HepG2 (cell line): ENCODE results near the gene DNAJC2. TPM values are rescaled to one million over a fixed set of nuclear protein-coding genes. Genes with fewer than 3 reads are reported as not detected.

ENCODE experiments used
- ATAC-seq: fragments of 200-7000 bp; cut with Tn5 transposase; 3 replicates; pipeline ENCODE4 v1.9.1; 2020; ENCODE audit warnings: mild to moderate bottlenecking, moderate library complexity
- BruUV-seq: library from RNA; stranded (reverse); fragments of 400-500 nt; replicated peaks from 2 replicates; lab custom pipeline; 2021; lab: Mats Ljungman, UMichigan
- CTCF ChIA-PET: fragments of 300-600 bp; formaldehyde crosslinking; extraction: SDS; loops from one replicate; lab custom pipeline; 2021; ENCODE audit warnings: low total read pairs, inconsistent platforms, low intra/inter-chr PET ratio; lab: Yijun Ruan, JAX
- POLR2A ChIA-PET: fragments of 350-600 bp; sonication (Branson Sonifier 250); formaldehyde crosslinking; loops from one replicate; lab custom pipeline; 2020; ENCODE audit warnings: antibody characterized with exemption, inconsistent platforms; lab: Yijun Ruan, JAX
- DNase-seq: peaks from one replicate; pipeline ENCODE4 v3.0.0-alpha.2; 2015; ENCODE audit warnings: low spot score
- FAIRE-seq: peaks from 3 replicates; lab custom pipeline; 2011; peaks lifted over from hg19 to GRCh38; lab: Jason Lieb, UNC
- H2AFZ ChIP-seq: one replicate; pipeline ENCODE4 v1.6.1; 2011; ENCODE audit warnings: low read length, inconsistent platforms
- H3K27ac ChIP-seq: fragments of 300-600 bp; 3 replicates; pipeline ENCODE4 v1.8.0; 2011; ENCODE audit warnings: mixed run types, mild to moderate bottlenecking, mixed read lengths, low read length, inconsistent platforms; ENCODE audit not compliant: insufficient read depth; ENCODE audit errors: extremely low read length
- H3K27me3 ChIP-seq, 2 experiments: fragments of 200-600 bp in 1 of 2; 2 replicates in 1 of 2; 3 replicates in 1 of 2; pipeline versions ENCODE4 v1.6.0 to v1.8.0; 2011; ENCODE audit warnings: low read length in 2 of 2, mild to moderate bottlenecking in 2 of 2, moderate library complexity in 2 of 2, inconsistent platforms in 1 of 2; ENCODE audit not compliant: insufficient read depth in 2 of 2, control insufficient read depth in 1 of 2
- H3K36me3 ChIP-seq, 2 experiments: fragments of 200-600 bp in 1 of 2; replicated peaks in 1 of 2; 2 replicates in 1 of 2; 3 replicates in 1 of 2; pipeline versions ENCODE4 v1.5.1 to v1.8.0; 2011; ENCODE audit warnings: low read length in 2 of 2, inconsistent platforms in 1 of 2; ENCODE audit not compliant: insufficient read depth in 2 of 2, control insufficient read depth in 1 of 2
- H3K4me1 ChIP-seq: 2 replicates; pipeline ENCODE4 v1.5.1; 2012; ENCODE audit warnings: low read length, inconsistent platforms; ENCODE audit not compliant: insufficient read depth
- H3K4me2 ChIP-seq: 2 replicates; pipeline ENCODE4 v1.6.0; 2011; ENCODE audit warnings: low read depth, low read length, inconsistent platforms
- H3K4me3 ChIP-seq, 3 experiments: fragments of 200-600 bp in 1 of 3; sonication (generic), shearing (Covaris generic) in 1 of 3; replicated peaks in 1 of 3; 2 replicates each; pipeline ENCODE4 v1.5.1; 2011 to 2016; ENCODE audit warnings: low read length in 3 of 3, inconsistent platforms in 2 of 3, low read depth in 2 of 3, mild to moderate bottlenecking in 2 of 3, control low read depth in 1 of 3, mixed read lengths in 1 of 3; ENCODE audit not compliant: insufficient read depth in 1 of 3
- H3K79me2 ChIP-seq: one replicate; pipeline ENCODE4 v1.6.1; 2011; ENCODE audit warnings: low read length, inconsistent platforms; ENCODE audit not compliant: insufficient read depth
- H3K9ac ChIP-seq: 2 replicates; pipeline ENCODE4 v1.6.0; 2011; ENCODE audit warnings: mild to moderate bottlenecking, low read depth, low read length, inconsistent platforms; ENCODE audit not compliant: insufficient read depth
- H3K9me3 ChIP-seq: 2 replicates; pipeline ENCODE4 v1.5.1; 2012; ENCODE audit warnings: mild to moderate bottlenecking, low read length
- H4K20me1 ChIP-seq: 2 replicates; pipeline ENCODE4 v1.6.0; 2011; ENCODE audit warnings: inconsistent platforms, mild to moderate bottlenecking, low read length, moderate library complexity; ENCODE audit not compliant: insufficient read depth
- CREB1 ChIP-seq, 2 experiments: fragments of 450-650 bp in 1 of 2; IDR thresholded peaks; 2 replicates each; pipeline ENCODE4 v1.6.1; 2016 to 2017; ENCODE audit warnings: control low read depth in 1 of 2, mild to moderate bottlenecking in 1 of 2, missing compliant biosample characterization in 1 of 2, missing genetic modification characterization in 1 of 2
- MTF1 ChIP-seq: sonication (generic); formaldehyde crosslinking; IDR thresholded peaks from 2 replicates; pipeline ENCODE4 v1.5.0; 2020; ENCODE audit warnings: missing genetic modification reagents
- NCOA1 ChIP-seq: sonication (generic); formaldehyde crosslinking; IDR thresholded peaks from 2 replicates; pipeline ENCODE4 v1.9.0; 2021; ENCODE audit warnings: missing genetic modification reagents
- PCBP2 ChIP-seq: fragments of 200-400 bp; formaldehyde crosslinking; optimal IDR thresholded peaks from 2 replicates; pipeline ENCODE3; 2018; ENCODE audit warnings: low read length, low read depth; ENCODE audit not compliant: poor library complexity, severe bottlenecking
- ZNF205 ChIP-seq: IDR thresholded peaks from 2 replicates; pipeline ENCODE4 v1.6.1; 2018; ENCODE audit warnings: missing biosample characterization, missing genetic modification reagents
- ZNF224 ChIP-seq: sonication (generic); formaldehyde crosslinking; IDR thresholded peaks from 2 replicates; pipeline ENCODE4 v1.5.0; 2020; ENCODE audit warnings: mild to moderate bottlenecking, missing genetic modification reagents
- ZNF670 ChIP-seq: sonication (generic); formaldehyde crosslinking; IDR thresholded peaks from 2 replicates; pipeline ENCODE4 v1.8.0; 2022; ENCODE audit warnings: mild to moderate bottlenecking, missing genetic modification reagents, borderline replicate concordance
- ZNF749 ChIP-seq: sonication (generic); formaldehyde crosslinking; IDR thresholded peaks from 2 replicates; pipeline ENCODE4 v1.8.0; 2022; ENCODE audit warnings: mild to moderate bottlenecking, missing genetic modification reagents, moderate library complexity, borderline replicate concordance
- WGBS: methylation state at CpG from one replicate; pipeline ENCODE4 v1.1.6; 2017; ENCODE audit warnings: low lambda C conversion rate; 5-methylcytosine and 5-hydroxymethylcytosine counted together
- in situ Hi-C: cut with HindIII; loops from 2 replicates; pipeline ENCODE4 v1.10.0; 2017; ENCODE audit warnings: low pct_unique_long_range_greater_than_20kb; ENCODE audit not compliant: extremely low pct_ligation_motif_present
- intact Hi-C: fragments of 100-400 bp; cut with micrococcal nuclease; formaldehyde crosslinking; loops from one replicate; pipeline ENCODE4 v1.10.0; 2022; ENCODE audit not compliant: unreplicated experiment
- polyA plus RNA-seq, 8 experiments: library from polyadenylated mRNA; depleted of rRNA in 3 of 8; stranded (reverse) in 7 of 8; unstranded in 1 of 8; fragments of >200 nt; fragmentation: Illumina TruSeq in 4 of 8; extraction: Trizol in 4 of 8; gene quantifications; 2 replicates each; pipeline versions ENCODE4 v1.2.1 to v1.2.3, GENCODE V29; 2011 to 2016; ENCODE audit warnings: low read depth in 4 of 8, missing spikeins in 1 of 8, mixed read lengths in 1 of 8; ENCODE audit not compliant: insufficient read depth in 1 of 8
- total RNA-seq, 5 experiments: library from RNA; depleted of rRNA; stranded (reverse); fragments of >200 nt; fragmentation: Illumina TruSeq; extraction: Trizol; gene quantifications; 2 replicates each; pipeline ENCODE4 v1.2.3, GENCODE V29; 2016; ENCODE audit warnings: low read depth in 1 of 5
- TF ChIP-seq, protein P1 (sequence below): sonication (generic); formaldehyde crosslinking; IDR thresholded peaks from 2 replicates; pipeline ENCODE4 v1.4.0; 2020; ENCODE audit warnings: mild to moderate bottlenecking, missing genetic modification reagents
- TF ChIP-seq, protein P2 (sequence below): sonication (generic); formaldehyde crosslinking; conservative IDR thresholded peaks from 2 replicates; pipeline ENCODE4 v1.4.0; 2020; ENCODE audit warnings: mild to moderate bottlenecking, missing genetic modification reagents, moderate library complexity
- TF ChIP-seq, protein P3 (sequence below): sonication (generic); formaldehyde crosslinking; IDR thresholded peaks from 2 replicates; pipeline ENCODE4 v1.5.0; 2020; ENCODE audit warnings: missing genetic modification reagents

The DNAJC2 gene
- total and polyA plus RNA-seq, 2 of the 13 experiments (the other 11 are each of a cell fraction or from before 2014, with no cell fraction given), result 19.6 to 42.0 TPM

DNA sequence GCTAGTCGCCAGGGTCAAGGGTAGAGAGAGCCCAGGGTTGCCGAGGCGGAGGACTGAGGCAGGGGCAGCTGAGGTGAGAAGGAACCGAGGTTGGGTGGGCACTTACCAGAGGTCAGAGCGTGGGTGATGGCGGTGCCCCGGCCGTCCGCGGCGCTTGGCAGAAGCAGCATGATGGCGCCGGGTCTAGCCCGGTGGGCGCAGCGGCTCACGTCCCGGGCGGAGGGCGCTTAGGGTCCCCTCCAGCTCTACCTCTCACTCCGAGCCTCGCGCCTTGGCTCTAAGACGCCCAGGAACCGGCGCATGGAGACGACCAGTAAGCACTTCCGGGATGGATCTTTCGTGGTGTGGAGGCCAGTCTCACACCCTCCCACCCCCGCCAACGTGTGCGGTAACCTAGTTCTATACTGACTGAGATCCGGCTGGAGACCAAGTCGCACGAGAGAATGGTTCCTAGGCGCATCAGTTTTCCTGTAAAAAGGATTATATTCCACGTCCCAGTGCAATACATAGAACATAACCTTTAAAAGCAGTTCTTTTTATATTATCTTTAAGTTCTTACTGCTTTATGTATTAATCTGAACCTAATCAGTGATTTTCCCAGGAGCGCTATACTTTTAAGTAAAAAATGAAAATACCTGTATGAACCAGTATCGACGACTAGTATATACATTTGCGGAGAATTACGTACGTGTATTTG, at the start of gene DNAJC2 (continued):
- TF ChIP-seq, protein P1, sequence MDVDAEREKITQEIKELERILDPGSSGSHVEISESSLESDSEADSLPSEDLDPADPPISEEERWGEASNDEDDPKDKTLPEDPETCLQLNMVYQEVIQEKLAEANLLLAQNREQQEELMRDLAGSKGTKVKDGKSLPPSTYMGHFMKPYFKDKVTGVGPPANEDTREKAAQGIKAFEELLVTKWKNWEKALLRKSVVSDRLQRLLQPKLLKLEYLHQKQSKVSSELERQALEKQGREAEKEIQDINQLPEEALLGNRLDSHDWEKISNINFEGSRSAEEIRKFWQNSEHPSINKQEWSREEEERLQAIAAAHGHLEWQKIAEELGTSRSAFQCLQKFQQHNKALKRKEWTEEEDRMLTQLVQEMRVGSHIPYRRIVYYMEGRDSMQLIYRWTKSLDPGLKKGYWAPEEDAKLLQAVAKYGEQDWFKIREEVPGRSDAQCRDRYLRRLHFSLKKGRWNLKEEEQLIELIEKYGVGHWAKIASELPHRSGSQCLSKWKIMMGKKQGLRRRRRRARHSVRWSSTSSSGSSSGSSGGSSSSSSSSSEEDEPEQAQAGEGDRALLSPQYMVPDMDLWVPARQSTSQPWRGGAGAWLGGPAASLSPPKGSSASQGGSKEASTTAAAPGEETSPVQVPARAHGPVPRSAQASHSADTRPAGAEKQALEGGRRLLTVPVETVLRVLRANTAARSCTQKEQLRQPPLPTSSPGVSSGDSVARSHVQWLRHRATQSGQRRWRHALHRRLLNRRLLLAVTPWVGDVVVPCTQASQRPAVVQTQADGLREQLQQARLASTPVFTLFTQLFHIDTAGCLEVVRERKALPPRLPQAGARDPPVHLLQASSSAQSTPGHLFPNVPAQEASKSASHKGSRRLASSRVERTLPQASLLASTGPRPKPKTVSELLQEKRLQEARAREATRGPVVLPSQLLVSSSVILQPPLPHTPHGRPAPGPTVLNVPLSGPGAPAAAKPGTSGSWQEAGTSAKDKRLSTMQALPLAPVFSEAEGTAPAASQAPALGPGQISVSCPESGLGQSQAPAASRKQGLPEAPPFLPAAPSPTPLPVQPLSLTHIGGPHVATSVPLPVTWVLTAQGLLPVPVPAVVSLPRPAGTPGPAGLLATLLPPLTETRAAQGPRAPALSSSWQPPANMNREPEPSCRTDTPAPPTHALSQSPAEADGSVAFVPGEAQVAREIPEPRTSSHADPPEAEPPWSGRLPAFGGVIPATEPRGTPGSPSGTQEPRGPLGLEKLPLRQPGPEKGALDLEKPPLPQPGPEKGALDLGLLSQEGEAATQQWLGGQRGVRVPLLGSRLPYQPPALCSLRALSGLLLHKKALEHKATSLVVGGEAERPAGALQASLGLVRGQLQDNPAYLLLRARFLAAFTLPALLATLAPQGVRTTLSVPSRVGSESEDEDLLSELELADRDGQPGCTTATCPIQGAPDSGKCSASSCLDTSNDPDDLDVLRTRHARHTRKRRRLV, result no peak
- TF ChIP-seq CREB1 (IDR thresholded peaks at IDR 0.05) (peak; percentile 46; the same call in 1 of the 2 replicates), CREB1 (CRISPR knock-in tag; IDR thresholded peaks at IDR 0.05) (peak; percentile 91), NCOA1 (CRISPR knock-in tag) (peak; percentile 91; the same call in 1 of the 2 replicates), ZNF670 (CRISPR knock-in tag) (peak; percentile 90), ZNF205 (CRISPR knock-in tag) (0 out of 2 replicates have a peak, but pooled peaks have one; percentile 25), ZNF749 (CRISPR knock-in tag) (peak; percentile 69; the same call in 1 of the 2 replicates), ZNF224 (CRISPR knock-in tag) (peak; percentile 88; the same call in 1 of the 2 replicates)

DNA sequence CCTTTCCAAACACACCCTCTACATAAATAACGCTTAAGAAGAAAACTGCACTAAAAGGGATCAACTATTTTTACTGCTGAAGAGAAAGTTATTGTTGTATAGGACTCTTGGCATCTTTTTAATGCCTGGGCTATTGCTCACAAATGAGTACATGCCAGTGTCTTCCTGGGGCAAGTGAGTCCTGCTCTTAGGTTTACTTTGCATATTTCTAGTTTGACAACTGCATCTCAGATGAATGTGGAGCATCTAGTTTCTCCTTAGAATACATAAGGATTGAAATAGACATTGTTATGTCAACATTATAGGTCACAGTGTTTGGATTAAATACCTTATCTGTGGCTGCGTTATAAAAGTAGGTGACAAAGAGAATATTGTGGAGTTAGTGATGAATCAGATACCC, 47.4 kb upstream of the DNAJC2 start:
- no peaks in the 10 kb centered on the region for H4K20me1 ChIP-seq
- peaks cover 47% of the 10 kb centered on the region for H3K4me1 ChIP-seq
- no peaks in the 10 kb centered on the region for H3K36me3 ChIP-seq
- no peak for DNase-seq
- BruUV-seq, result no TSS peak
- POLR2A ChIA-PET, result no interaction called here
- intact Hi-C loops (no loop called here), in situ Hi-C loops (no loop called here)
- no peak overlapping the region for H3K4me2 ChIP-seq
- H3K79me2 ChIP-seq, result no peaks in the 10 kb centered on the region
- no peak overlapping the region for H3K9ac ChIP-seq
- no peak for FAIRE-seq
- WGBS, result 66% methylated on average over 2 of the region's 2 CpGs
- CTCF ChIA-PET, result no interaction called here
- no peaks in the 10 kb centered on the region for H3K9me3 ChIP-seq
- no peak overlapping the region for H2AFZ ChIP-seq
- H3K27me3 ChIP-seq, result no peaks in the 10 kb centered on the region
- H3K4me3 ChIP-seq, result no peak overlapping the region
- no peak overlapping the region for H3K27ac ChIP-seq
- ATAC-seq, result no peak
- no peak for TF ChIP-seq MTF1 (CRISPR knock-in tag)
- no peak for TF ChIP-seq PCBP2
- TF ChIP-seq, protein P2, sequence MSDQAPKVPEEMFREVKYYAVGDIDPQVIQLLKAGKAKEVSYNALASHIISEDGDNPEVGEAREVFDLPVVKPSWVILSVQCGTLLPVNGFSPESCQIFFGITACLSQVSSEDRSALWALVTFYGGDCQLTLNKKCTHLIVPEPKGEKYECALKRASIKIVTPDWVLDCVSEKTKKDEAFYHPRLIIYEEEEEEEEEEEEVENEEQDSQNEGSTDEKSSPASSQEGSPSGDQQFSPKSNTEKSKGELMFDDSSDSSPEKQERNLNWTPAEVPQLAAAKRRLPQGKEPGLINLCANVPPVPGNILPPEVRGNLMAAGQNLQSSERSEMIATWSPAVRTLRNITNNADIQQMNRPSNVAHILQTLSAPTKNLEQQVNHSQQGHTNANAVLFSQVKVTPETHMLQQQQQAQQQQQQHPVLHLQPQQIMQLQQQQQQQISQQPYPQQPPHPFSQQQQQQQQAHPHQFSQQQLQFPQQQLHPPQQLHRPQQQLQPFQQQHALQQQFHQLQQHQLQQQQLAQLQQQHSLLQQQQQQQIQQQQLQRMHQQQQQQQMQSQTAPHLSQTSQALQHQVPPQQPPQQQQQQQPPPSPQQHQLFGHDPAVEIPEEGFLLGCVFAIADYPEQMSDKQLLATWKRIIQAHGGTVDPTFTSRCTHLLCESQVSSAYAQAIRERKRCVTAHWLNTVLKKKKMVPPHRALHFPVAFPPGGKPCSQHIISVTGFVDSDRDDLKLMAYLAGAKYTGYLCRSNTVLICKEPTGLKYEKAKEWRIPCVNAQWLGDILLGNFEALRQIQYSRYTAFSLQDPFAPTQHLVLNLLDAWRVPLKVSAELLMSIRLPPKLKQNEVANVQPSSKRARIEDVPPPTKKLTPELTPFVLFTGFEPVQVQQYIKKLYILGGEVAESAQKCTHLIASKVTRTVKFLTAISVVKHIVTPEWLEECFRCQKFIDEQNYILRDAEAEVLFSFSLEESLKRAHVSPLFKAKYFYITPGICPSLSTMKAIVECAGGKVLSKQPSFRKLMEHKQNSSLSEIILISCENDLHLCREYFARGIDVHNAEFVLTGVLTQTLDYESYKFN (CRISPR knock-in tag), result no peak
- TF ChIP-seq, protein P3, sequence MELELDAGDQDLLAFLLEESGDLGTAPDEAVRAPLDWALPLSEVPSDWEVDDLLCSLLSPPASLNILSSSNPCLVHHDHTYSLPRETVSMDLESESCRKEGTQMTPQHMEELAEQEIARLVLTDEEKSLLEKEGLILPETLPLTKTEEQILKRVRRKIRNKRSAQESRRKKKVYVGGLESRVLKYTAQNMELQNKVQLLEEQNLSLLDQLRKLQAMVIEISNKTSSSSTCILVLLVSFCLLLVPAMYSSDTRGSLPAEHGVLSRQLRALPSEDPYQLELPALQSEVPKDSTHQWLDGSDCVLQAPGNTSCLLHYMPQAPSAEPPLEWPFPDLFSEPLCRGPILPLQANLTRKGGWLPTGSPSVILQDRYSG (CRISPR knock-in tag), result no peak
